ENCODE data around the gene AKR1E2.

GRCh38 chr10:4819067-4819466, 6.9 kb upstream of the AKR1E2 start:
- TF ChIP-seq CTCF (IDR thresholded peaks at IDR 0.05; ENCODE audit: low read depth, low read length, poor library complexity, severe bottlenecking) (no peak), EZH2phosphoT487 (IDR thresholded peaks at IDR 0.05; ENCODE audit: borderline replicate concordance, low read length) (no peak)
